B cell (primary cell): ENCODE results near the gene KMT2C. TPM values are rescaled to one million over a fixed set of nuclear protein-coding genes. Genes with fewer than 3 reads are reported as not detected.

Experiments used
- ATAC-seq: fragments of 200-7000 bp; cut with Tn5 transposase; one replicate; pipeline ENCODE4 v1.10.0; 2021; ENCODE audit warnings: low read depth, mild to moderate bottlenecking, moderate number of reproducible peaks, moderate library complexity
- CTCF ChIA-PET: fragments of 350-600 bp; sonication (Branson Sonifier 250); formaldehyde crosslinking; loops from one replicate; lab custom pipeline; 2021; ENCODE audit warnings: antibody characterized with exemption, inconsistent platforms; lab: Charles Lee
- POLR2A ChIA-PET: fragments of 350-600 bp; sonication (Branson Sonifier 250); formaldehyde crosslinking; loops from one replicate; lab custom pipeline; 2021; ENCODE audit warnings: antibody characterized with exemption; lab: Charles Lee
- DNase-seq: peaks from one replicate; pipeline ENCODE4 v3.0.0; 2013
- H2AFZ ChIP-seq: 2 replicates; pipeline ENCODE4 v1.6.1; 2012; ENCODE audit warnings: mild to moderate bottlenecking, low read depth, low read length; ENCODE audit not compliant: insufficient read depth, poor library complexity, severe bottlenecking
- H3K27ac ChIP-seq, 2 donors: 1 replicate in 1 of 2; 2 replicates in 1 of 2; pipeline ENCODE4 v1.5.1; 2012 to 2013; ENCODE audit warnings: low read length in 2 of 2, mild to moderate bottlenecking in 2 of 2, moderate library complexity in 1 of 2
- H3K27me3 ChIP-seq, 4 experiments: fragments of 200-600 bp in 1 of 4; sonication (generic) in 1 of 4; replicated peaks in 1 of 4; 1 replicate in 2 of 4; 2 replicates in 2 of 4; pipeline versions ENCODE4 v1.6.1 to v1.7.0; 2013 to 2016; ENCODE audit warnings: low read length in 3 of 4, mild to moderate bottlenecking in 2 of 4, mixed read lengths in 1 of 4, moderate library complexity in 1 of 4; ENCODE audit not compliant: insufficient read depth in 4 of 4, control insufficient read depth in 3 of 4; ENCODE audit errors: control extremely low read depth in 1 of 4
- H3K36me3 ChIP-seq, 2 experiments: replicated peaks in 1 of 2; 1 replicate in 1 of 2; 2 replicates in 1 of 2; pipeline versions ENCODE4 v1.6.1 to v1.7.1; 2013; ENCODE audit warnings: low read length in 1 of 2; ENCODE audit not compliant: insufficient read depth in 2 of 2, control insufficient read depth in 1 of 2; ENCODE audit errors: control extremely low read depth in 1 of 2, extremely low read depth in 1 of 2
- H3K4me1 ChIP-seq, 2 donors: fragments of 200-600 bp in 1 of 2; sonication (generic) in 1 of 2; 1 replicate in 1 of 2; 2 replicates in 1 of 2; pipeline versions ENCODE4 v1.5.1 to v1.6.1; 2013 to 2017; ENCODE audit warnings: low read length in 2 of 2; ENCODE audit not compliant: control insufficient read depth in 2 of 2, insufficient read depth in 2 of 2
- H3K4me2 ChIP-seq: replicated peaks from 2 replicates; pipeline ENCODE3; 2012; ENCODE audit warnings: mild to moderate bottlenecking, low read depth, low read length; ENCODE audit not compliant: poor library complexity, severe bottlenecking
- H3K4me3 ChIP-seq, 5 experiments: fragments of 200-600 bp in 1 of 5; sonication (generic) in 1 of 5; 1 replicate in 3 of 5; 2 replicates in 2 of 5; pipeline versions ENCODE4 v1.5.1 to v1.7.0; 2011 to 2016; ENCODE audit warnings: low read length in 4 of 5, mild to moderate bottlenecking in 4 of 5, low read depth in 2 of 5, control low read depth in 1 of 5, moderate library complexity in 1 of 5; ENCODE audit not compliant: insufficient read depth in 1 of 5; ENCODE audit errors: control extremely low read depth in 1 of 5, extremely low read depth in 1 of 5
- H3K79me2 ChIP-seq: fragments of 200-600 bp; sonication (generic); one replicate; pipeline ENCODE4 v1.6.0; 2016; ENCODE audit warnings: low read length; ENCODE audit not compliant: control insufficient read depth, insufficient read depth
- H3K9ac ChIP-seq: fragments of 200-600 bp; sonication (generic); 2 replicates; pipeline ENCODE4 v1.6.1; 2017; ENCODE audit warnings: mild to moderate bottlenecking, low read length, moderate library complexity
- H3K9me3 ChIP-seq, 3 donors: one replicate each; pipeline versions ENCODE4 v1.6.1 to v1.7.1; 2013; ENCODE audit warnings: low read length in 2 of 3; ENCODE audit not compliant: control insufficient read depth in 2 of 3, insufficient read depth in 1 of 3; ENCODE audit errors: control extremely low read depth in 1 of 3
- H4K20me1 ChIP-seq: 2 replicates; pipeline ENCODE4 v1.6.0; 2012; ENCODE audit warnings: mild to moderate bottlenecking, low read length; ENCODE audit not compliant: insufficient read depth, control insufficient read depth, poor library complexity, severe bottlenecking
- H3K27ac Mint-ChIP-seq: one replicate; pipeline ENCODE4 v1.8.0; 2021; ENCODE audit warnings: mixed read lengths
- H3K27me3 Mint-ChIP-seq: one replicate; pipeline ENCODE4 v1.8.0; 2021; ENCODE audit warnings: mixed read lengths
- H3K4me1 Mint-ChIP-seq: one replicate; pipeline ENCODE4 v1.8.0; 2021; ENCODE audit warnings: mixed read lengths
- H3K4me3 Mint-ChIP-seq: one replicate; pipeline ENCODE4 v1.8.0; 2021; ENCODE audit warnings: mixed read lengths
- H3K9me3 Mint-ChIP-seq: one replicate; pipeline ENCODE4 v1.8.0; 2022; ENCODE audit warnings: mixed read lengths; ENCODE audit not compliant: insufficient read depth
- CTCF ChIP-seq: fragments of 200-600 bp; IDR thresholded peaks from one replicate; pipeline ENCODE4 v1.8.0; 2022; ENCODE audit warnings: antibody characterized with exemption, mild to moderate bottlenecking
- EZH2 ChIP-seq: IDR thresholded peaks from 2 replicates; pipeline ENCODE4 v1.6.1; 2012; ENCODE audit warnings: borderline replicate concordance, low read depth, mild to moderate bottlenecking, moderate library complexity, low read length; ENCODE audit not compliant: insufficient read depth, poor library complexity, severe bottlenecking
- WGBS: methylation state at CpG from one replicate; pipeline ENCODE4 v1.1.5; 2013; ENCODE audit warnings: missing lambda C conversion rate; ENCODE audit not compliant: insufficient coverage; 5-methylcytosine and 5-hydroxymethylcytosine counted together
- intact Hi-C: fragments of 100-400 bp; cut with micrococcal nuclease; formaldehyde crosslinking; loops from one replicate; pipeline ENCODE4 v1.10.0; 2022
- polyA plus RNA-seq: library from polyadenylated mRNA; depleted of rRNA; stranded (reverse); fragments of >200 nt; gene quantifications from 2 replicates; pipeline ENCODE4 v1.2.3, GENCODE V29; 2012
- total RNA-seq, 2 donors: library from RNA; stranded (reverse); fragments of 120-200 nt in 1 of 2; gene quantifications; 1 replicate in 1 of 2; 2 replicates in 1 of 2; pipeline versions ENCODE4 v1.2.3 to v1.2.4, GENCODE V29; 2013 to 2022

Gene KMT2C
- total and polyA plus RNA-seq, 2 donors (not counting 1 experiment from before 2014, with no cell fraction given), result 14.9 to 171 TPM

GRCh38 chr7:152122540-152122939 lies 313.3 kb downstream of the KMT2C start:
- Mint-ChIP-seq H3K4me3 (no peak overlapping the region), H3K27me3 (no peaks in the 10 kb centered on the region), H3K4me1 (no peaks in the 10 kb centered on the region), H3K9me3 (peaks cover 4% of the 10 kb centered on the region), H3K27ac (no peak overlapping the region)
- no peak for ATAC-seq
- no peak overlapping the region for H3K4me2 ChIP-seq
- no CpG with 5 or more reads among the region's 1 CpG for WGBS
- H3K4me1 ChIP-seq, result no peaks in the 10 kb centered on the region
- no peak for DNase-seq
- H3K4me3 ChIP-seq, result no peak overlapping the region
- no peaks in the 10 kb centered on the region for H3K79me2 ChIP-seq
- ChIA-PET CTCF (no interaction called here), POLR2A (no interaction called here)
- TF ChIP-seq CTCF (no peak), EZH2 (no peak)
- intact Hi-C loops, result no loop called here
- H3K27ac ChIP-seq, result no peak overlapping the region
- peaks cover 4 to 10% (median 8%) of the 10 kb centered on the region in 3 donors for H3K9me3 ChIP-seq
- H4K20me1 ChIP-seq, result no peaks in the 10 kb centered on the region
- peaks cover 17 to 79% of the 10 kb centered on the region in 2 experiments for H3K36me3 ChIP-seq
- no peaks in the 10 kb centered on the region for H3K27me3 ChIP-seq
- no peak overlapping the region for H3K9ac ChIP-seq
- no peak overlapping the region for H2AFZ ChIP-seq

GRCh38 chr7:152121432-152121831 lies 314.4 kb downstream of the KMT2C start:
- ChIA-PET POLR2A (no interaction called here), CTCF (no interaction called here)
- peaks cover 4% of the 10 kb centered on the region for H3K9me3 Mint-ChIP-seq
- WGBS, result over 99% methylated on average over 7 of the region's 9 CpGs
- no peaks in the 10 kb centered on the region for H3K79me2 ChIP-seq
- no peak overlapping the region for H3K4me2 ChIP-seq
- H3K27ac Mint-ChIP-seq, result no peak overlapping the region
- ATAC-seq, result no peak
- H4K20me1 ChIP-seq, result no peaks in the 10 kb centered on the region
- H3K4me3 Mint-ChIP-seq, result no peak overlapping the region
- DNase-seq, result no peak
- H3K9me3 ChIP-seq, result peaks cover 4 to 10% (median 4%) of the 10 kb centered on the region in 3 donors
- H3K27me3 Mint-ChIP-seq, result no peaks in the 10 kb centered on the region
- TF ChIP-seq EZH2 (no peak), CTCF (no peak)
- H3K4me3 ChIP-seq, result no peak overlapping the region
- no peaks in the 10 kb centered on the region for H3K27me3 ChIP-seq
- H3K4me1 Mint-ChIP-seq, result no peaks in the 10 kb centered on the region
- H3K9ac ChIP-seq, result no peak overlapping the region
- intact Hi-C loops, result no loop called here
- H3K27ac ChIP-seq, result no peak overlapping the region
- no peaks in the 10 kb centered on the region for H3K4me1 ChIP-seq
- peaks cover 17 to 82% of the 10 kb centered on the region in 2 experiments for H3K36me3 ChIP-seq
- H2AFZ ChIP-seq, result no peak overlapping the region
